GM12874 (cell line): Measurements from ENCODE around the gene PARP9.

Experiments used
- TF ChIP-seq, protein P1 (sequence below): IDR thresholded peaks from 2 replicates; pipeline ENCODE4 v1.5.1; 2011; ENCODE audit warnings: low read depth, mild to moderate bottlenecking, control low read depth, low read length, moderate library complexity; ENCODE audit not compliant: insufficient read depth

Gene PARP9

DNA sequence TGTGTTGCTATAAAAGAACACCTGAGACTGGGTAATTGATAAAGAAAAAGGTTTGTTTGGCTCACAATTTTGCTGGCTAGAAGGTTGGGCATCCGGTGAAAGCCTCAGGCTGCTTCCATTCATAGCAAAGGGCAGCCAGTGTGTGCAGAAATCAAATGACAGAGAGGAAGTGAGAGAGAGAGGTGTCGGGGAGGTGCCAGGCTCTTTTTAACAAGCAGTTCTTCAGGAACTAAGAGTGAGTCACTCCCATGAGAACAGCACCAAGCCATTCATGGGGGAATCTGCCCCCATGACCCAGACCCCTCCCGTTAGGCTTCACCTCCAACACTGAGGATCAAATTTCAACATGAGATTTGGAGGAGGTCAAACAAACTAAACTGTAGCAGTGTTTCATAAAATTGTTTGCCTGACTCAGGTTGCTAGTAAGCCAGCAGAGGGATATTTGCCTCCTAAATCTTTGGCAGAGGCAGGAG lies 8.9 kb upstream of the PARP9 start:
- TF ChIP-seq, protein P1, sequence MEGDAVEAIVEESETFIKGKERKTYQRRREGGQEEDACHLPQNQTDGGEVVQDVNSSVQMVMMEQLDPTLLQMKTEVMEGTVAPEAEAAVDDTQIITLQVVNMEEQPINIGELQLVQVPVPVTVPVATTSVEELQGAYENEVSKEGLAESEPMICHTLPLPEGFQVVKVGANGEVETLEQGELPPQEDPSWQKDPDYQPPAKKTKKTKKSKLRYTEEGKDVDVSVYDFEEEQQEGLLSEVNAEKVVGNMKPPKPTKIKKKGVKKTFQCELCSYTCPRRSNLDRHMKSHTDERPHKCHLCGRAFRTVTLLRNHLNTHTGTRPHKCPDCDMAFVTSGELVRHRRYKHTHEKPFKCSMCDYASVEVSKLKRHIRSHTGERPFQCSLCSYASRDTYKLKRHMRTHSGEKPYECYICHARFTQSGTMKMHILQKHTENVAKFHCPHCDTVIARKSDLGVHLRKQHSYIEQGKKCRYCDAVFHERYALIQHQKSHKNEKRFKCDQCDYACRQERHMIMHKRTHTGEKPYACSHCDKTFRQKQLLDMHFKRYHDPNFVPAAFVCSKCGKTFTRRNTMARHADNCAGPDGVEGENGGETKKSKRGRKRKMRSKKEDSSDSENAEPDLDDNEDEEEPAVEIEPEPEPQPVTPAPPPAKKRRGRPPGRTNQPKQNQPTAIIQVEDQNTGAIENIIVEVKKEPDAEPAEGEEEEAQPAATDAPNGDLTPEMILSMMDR, result no peak

DNA sequence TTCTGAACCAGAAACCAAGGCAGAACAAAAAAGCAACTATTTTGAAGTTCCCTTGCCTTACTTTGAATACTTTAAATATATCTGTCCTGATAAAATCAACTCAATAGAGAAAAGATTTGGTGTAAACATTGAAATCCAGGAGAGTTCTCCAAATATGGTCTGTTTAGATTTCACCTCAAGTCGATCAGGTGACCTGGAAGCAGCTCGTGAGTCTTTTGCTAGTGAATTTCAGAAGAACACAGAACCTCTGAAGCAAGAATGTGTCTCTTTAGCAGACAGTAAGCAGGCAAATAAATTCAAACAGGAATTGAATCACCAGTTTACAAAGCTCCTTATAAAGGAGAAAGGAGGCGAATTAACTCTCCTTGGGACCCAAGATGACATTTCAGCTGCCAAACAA lies 4.7 kb upstream of the PARP9 start:
- TF ChIP-seq, protein P1, result no peak

DNA sequence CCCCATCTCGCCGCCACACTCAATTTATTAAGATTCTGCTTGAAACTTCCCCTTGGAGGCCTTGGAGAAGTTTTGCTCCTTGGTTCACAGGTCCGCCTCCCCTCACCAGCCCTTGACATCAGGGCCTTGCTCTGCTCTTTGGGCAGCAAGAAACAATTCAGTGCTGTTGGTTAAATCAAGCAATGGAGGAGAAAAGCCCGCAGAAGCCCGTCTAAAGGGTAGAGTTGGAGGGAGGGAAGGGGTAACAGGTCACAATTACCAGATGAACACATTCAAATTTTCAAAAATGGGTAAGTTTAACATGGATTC lies 429 bp downstream of the PARP9 start:
- TF ChIP-seq, protein P1, result no peak

DNA sequence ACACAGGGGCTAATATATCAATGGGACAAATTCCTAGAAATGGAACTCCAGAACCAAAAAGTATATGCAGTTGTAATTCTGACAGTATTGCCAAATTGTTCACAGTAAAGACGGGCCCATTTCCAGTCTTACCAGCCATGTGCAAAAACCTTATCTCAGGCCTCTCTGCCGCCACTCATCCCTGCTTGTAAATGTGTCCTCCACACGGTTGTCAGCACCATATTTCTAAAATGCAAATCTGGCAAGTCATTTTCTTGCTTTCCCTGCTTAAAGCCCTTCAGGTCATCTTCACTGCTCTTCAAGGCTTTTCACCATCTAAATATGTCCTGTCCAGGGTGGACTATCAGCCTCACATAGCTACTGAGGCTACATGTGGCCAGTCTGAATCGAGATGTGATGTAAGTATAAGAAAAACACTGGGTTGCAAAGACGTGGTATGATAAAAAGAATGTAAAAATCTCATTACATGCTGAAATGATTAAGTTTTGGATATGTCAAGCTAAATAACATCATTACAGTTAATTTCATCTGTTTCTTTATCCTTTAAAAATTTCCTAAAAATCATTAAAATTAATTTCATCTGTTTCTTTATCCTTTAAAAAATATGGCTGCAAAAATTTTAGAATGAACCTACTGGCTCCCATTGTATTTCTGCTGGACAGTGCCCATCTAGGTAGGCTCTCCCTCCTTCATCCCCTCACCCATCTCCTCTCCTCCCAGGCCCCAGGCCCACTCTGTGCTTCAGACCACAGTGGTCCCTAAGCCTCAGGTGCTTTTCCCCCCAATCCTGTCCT lies 980 bp downstream of the PARP9 start:
- TF ChIP-seq, protein P1, result no peak

DNA sequence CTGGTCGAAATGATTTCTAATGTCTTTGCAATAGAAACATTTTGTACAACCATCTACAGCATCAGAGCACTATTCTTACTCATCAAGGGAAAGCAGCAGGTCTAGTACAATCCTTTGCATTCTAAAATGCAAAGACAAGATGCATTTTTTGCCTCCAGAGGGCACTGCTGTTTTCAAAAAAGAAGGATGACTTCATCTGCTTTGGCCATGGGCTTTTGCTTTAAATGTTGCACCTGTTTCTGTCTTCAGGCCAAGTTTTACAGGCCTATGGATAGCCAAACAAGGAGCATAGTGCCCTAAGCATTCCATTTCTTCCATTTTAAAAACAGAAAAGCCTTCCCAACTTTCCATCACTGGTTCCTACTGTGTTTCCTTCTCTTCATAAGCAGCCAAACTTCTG lies 3.4 kb downstream of the PARP9 start:
- TF ChIP-seq, protein P1, result peak; percentile 53

DNA sequence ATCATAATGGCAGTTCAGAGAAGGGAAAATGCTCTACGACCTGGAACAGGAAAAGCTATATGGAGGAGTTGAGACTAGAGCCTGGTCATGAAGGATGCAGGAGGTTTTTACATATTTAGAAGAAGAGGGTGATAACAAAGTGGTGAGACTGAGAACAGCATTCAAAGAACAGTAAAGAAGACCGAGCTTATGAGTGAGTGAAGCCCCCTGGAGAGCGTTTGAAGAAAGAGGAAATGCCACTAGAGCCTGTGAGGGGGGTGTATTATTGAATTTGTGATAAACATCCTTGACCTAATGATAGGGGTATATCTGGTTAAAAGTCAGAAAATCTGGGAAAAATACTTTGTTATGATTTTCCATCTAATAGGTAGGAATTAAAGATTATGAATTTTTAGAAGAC lies 4.2 kb downstream of the PARP9 start:
- TF ChIP-seq, protein P1, result no peak

DNA sequence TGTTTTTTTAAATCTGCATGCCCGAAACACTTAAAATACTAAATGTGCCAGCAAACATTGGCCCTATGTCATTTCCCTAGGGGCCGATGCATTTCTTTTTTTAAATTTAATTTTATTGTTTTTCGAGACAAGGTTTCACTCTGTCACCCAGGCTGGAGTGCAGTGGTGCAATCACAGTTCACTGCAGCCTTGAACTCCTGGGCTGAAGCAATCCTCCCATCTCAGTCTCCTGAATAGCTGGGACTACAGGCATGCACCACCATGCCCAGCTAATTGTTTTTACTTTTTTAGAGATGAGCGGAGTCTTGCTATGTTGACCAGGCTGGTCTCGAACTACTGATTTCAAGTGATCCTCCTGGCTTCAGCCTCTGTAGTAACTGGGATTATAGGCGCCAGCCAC lies 5.5 kb downstream of the PARP9 start:
- TF ChIP-seq, protein P1, result no peak
